C4-2B (cell line): Measurements from ENCODE around the gene TMEM158.

Experiments used
- H3K27ac ChIP-seq: fragments of 450-650 bp; 2 replicates; pipeline ENCODE4 v1.5.1; 2017
- ZFX ChIP-seq: fragments of 450-650 bp; IDR thresholded peaks from 2 replicates; pipeline ENCODE4 v1.6.1; 2017
- TF ChIP-seq, protein P1 (sequence below): fragments of 450-650 bp; conservative IDR thresholded peaks from 2 replicates; pipeline ENCODE4 v1.5.1; 2017; ENCODE audit warnings: mild to moderate bottlenecking

The TMEM158 gene

DNA sequence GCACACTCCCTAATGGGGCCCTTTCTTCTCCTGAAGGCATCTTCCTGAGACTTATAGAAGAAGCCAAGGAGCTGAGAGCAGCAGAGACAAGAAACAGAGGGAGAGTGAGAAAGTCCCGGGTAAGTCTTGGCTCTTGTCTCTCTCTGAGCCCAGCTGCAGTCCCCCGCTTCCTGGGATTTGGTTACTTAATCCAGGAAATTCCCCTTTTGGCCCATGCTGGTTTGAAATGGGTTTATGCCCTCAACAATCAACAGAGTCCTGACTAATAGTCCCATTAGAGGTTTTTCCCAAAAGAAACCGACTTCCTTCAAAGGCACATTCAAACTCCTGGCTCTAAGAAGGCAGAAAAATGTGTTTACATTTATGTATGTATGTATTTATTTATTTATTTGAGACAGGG, 22.0 kb downstream of the TMEM158 start:
- TF ChIP-seq, protein P1, sequence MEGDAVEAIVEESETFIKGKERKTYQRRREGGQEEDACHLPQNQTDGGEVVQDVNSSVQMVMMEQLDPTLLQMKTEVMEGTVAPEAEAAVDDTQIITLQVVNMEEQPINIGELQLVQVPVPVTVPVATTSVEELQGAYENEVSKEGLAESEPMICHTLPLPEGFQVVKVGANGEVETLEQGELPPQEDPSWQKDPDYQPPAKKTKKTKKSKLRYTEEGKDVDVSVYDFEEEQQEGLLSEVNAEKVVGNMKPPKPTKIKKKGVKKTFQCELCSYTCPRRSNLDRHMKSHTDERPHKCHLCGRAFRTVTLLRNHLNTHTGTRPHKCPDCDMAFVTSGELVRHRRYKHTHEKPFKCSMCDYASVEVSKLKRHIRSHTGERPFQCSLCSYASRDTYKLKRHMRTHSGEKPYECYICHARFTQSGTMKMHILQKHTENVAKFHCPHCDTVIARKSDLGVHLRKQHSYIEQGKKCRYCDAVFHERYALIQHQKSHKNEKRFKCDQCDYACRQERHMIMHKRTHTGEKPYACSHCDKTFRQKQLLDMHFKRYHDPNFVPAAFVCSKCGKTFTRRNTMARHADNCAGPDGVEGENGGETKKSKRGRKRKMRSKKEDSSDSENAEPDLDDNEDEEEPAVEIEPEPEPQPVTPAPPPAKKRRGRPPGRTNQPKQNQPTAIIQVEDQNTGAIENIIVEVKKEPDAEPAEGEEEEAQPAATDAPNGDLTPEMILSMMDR: no peak
- no peak for TF ChIP-seq ZFX
- no peak overlapping the region for H3K27ac ChIP-seq

DNA sequence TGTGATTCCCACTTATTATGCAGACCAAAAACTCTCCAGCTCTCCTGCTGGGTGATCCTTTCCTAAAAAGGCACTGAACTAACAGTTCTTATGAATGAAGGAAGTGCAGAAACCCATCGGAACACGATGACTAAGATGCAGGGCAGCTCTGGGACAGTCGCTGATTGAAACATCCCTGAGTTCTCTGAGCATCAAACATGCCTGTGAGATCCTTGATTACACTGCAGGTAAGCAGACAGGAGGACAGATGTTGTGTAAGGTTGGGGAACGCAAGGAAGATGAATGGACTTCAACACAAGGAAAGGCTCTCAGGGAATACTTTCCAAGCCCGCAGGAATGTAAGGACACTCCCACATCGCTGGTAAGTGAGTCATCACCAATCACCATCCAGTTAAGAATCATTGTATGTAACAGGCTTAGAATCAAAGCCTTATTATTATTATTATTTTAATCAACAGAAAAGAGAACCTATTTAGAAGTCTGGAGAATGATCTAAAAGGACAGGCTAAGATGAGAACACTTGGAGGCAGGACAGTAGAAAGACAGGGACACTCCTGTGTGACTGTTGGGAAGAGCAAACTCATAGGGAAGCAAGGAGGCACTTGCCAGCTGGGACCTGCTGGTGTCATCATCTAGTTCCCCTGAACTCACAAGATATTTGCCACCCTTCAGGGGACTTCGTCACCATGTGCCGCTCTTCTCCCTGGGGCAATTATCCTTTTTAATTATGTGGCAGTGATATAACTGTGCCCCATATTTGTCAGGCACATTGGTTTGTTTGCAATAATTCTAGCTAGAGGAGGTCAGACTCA, 26.0 kb downstream of the TMEM158 start:
- no peak overlapping the region for H3K27ac ChIP-seq
- TF ChIP-seq, protein P1: no peak
- no peak for TF ChIP-seq ZFX

DNA sequence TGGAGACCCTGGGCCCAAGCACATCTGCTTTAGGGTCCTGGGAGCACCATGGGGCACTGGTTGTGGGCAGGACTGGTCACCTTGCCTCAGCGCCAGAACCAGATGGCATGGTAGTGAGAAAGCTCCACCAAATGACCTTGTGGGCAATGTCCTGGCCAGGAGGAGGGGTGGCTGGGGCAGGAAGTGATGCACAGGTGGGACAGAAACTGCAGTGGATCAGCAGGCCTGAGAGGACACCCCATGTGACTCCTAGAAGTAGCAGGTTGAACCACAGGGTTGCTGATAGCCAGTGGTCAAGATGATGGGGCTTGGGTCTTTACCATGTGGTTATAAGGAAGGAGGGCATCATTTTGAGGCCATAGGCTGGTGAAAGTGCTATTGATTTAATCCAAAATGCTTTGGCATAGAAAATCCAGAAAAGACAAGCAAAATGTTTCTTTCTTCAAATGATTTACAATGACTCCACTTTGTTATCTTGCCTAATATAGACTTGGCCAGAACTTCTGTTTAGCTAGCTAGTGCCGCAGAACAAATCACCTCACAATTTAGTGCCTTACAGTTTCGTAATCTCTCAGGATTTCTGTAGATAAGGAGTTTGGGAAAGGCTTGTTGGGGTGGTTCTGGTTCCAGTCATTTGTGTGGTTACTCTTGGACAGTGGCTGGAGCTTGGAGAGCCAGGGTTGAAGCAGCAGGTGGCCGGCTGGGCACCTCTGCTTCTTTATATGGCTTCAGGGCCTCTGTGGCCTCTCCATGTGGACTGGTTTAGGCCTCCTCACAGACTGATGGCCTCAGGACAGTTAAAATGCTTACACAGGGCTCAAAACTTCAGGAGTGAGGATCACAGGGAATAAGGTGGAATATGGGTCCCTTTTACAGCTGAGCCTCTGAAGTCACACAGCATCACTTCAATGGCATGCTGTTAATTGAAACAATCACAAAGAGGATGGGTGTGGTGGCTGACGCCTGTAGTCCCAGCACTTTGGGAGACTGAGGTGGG, 27.5 kb downstream of the TMEM158 start:
- TF ChIP-seq, protein P1: no peak
- no peak for TF ChIP-seq ZFX
- H3K27ac ChIP-seq: no peak overlapping the region

DNA sequence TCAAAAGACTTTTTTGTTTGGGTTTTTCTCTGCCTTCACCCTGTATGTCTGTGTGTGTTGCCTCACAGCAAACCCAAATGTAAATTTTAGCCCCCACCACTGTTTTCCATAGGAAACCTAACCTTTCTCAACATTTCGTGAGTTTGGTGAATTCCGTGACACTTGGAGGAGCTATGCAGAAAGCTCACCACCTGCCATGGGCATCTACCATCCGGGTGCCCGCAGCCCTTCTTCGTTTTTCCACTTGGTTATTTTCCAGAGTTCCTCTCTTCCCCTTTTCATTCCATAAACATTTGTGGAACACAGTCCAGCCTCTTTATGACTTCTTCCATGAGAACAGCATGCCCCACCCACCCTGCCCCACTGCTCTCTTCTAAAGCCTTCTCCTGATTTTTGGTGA, 31.3 kb downstream of the TMEM158 start:
- TF ChIP-seq, protein P1: no peak
- TF ChIP-seq ZFX: no peak
- no peak overlapping the region for H3K27ac ChIP-seq

DNA sequence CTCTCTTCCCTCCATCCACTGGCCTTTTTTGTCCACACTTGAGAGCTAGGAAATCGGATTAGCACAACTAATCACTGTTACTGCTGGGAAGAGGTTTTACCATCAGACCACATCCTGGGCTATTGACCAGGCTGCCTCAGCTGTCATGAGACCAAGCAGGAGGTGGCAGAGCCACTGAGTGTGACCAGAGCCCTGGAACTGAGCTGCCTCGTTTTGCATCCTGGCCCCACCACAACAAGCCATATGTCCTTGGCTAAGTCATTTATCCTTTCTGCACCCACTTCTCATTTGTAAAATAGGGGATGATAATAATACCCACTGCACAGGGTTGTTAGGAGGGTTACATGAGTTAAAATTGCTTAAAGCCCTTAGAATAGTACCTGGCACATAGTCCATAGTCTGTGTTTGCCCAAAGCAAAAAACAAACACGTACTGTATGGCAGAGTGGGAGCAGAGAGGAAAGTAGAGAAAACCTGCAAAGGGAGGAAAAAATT, 34.1 kb downstream of the TMEM158 start:
- TF ChIP-seq, protein P1: no peak

DNA sequence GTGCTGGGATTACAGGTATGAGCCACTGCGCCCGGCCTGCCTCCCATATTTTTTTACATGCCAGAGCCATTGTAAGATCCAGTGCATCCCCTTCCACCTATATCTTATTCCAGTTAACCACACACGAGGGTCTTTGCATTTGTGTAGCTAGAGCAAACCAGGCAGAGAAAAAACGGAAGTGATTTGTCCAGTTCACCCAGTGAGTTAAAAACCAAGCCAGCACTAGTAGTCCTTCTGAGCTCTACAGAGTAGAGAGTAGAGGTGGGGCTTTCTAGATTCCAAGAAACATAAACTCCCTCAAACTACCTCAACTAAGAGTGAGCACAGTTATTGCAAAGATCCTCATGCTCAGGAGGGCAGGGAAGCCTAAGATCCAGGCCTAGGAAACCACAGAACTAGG, 34.7 kb downstream of the TMEM158 start:
- no peak overlapping the region for H3K27ac ChIP-seq
- TF ChIP-seq, protein P1: no peak
- no peak for TF ChIP-seq ZFX

More for the DNA sequence above, 34.1 kb downstream of the TMEM158 start:
- no peak overlapping the region for H3K27ac ChIP-seq
